Erythroblast (primary cell): ENCODE measurements around the gene TTC38.

Experiments
- GATA1 ChIP-seq: IDR thresholded peaks from 2 replicates; pipeline ENCODE4 v1.6.1; 2011; ENCODE audit warnings: low read depth, mild to moderate bottlenecking, control low read depth, low read length, moderate library complexity
- POLR2A ChIP-seq: IDR thresholded peaks from 2 replicates; pipeline ENCODE4 v1.6.1; 2011; ENCODE audit warnings: mild to moderate bottlenecking, low read length

GRCh38 chr22:46287873-46288751, 20.3 kb downstream of the TTC38 start:
- TF ChIP-seq POLR2A, result peak; percentile 3
- no peak for TF ChIP-seq GATA1
